ENCODE data around the gene HOXA1.

DNA sequence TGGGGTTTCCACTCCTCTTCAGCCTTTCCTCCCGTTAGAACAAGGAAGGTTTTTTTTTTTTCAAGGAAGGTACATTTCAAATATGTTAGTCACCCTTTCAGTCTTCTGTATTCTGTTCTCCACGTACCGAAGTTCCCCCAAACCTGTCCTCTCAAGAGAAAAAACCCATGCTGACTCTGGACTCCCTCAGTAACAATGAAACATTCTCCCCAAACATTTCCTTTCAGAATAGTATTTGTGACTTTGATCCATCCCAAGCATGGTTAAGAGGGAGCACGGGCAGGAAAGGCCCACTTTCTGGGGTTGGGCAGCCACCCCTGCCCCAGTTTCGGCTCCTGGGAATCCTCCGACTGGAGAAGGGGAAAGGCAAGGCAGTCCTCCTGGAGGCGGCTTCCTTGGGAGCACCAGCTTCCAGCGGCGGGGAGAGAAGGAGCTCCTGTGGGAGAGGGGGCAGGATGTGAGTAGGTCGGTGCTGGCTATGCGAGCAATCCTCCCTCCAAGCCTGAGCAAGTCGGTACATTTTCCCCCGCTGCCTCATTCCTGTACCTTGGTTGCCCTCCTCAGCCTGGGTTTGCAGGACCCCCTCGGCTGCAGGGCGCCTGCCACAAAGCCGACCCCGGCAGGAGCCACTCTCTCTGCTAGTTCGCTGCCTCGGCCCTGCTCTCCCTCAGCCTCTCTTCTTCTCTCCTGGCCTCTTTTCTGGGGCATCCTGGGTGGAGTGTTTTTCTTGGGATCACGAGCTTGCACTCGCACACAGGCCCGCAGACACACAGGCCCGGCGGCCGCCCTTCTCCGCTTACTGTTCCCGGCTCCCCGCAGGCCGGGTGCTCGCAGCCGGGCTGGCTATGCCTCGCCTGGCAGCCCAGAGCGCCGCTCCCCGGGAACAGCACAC lies 2.1 kb upstream of the HOXA1 start:
- TF ChIP-seq, protein P1, sequence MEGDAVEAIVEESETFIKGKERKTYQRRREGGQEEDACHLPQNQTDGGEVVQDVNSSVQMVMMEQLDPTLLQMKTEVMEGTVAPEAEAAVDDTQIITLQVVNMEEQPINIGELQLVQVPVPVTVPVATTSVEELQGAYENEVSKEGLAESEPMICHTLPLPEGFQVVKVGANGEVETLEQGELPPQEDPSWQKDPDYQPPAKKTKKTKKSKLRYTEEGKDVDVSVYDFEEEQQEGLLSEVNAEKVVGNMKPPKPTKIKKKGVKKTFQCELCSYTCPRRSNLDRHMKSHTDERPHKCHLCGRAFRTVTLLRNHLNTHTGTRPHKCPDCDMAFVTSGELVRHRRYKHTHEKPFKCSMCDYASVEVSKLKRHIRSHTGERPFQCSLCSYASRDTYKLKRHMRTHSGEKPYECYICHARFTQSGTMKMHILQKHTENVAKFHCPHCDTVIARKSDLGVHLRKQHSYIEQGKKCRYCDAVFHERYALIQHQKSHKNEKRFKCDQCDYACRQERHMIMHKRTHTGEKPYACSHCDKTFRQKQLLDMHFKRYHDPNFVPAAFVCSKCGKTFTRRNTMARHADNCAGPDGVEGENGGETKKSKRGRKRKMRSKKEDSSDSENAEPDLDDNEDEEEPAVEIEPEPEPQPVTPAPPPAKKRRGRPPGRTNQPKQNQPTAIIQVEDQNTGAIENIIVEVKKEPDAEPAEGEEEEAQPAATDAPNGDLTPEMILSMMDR (IDR thresholded peaks at IDR 0.05; ENCODE audit: insufficient read depth, low read length) = no peak
- TF ChIP-seq POLR2AphosphoS5 (IDR thresholded peaks at IDR 0.05; ENCODE audit: low read depth) (no peak), GABPA (IDR thresholded peaks at IDR 0.05; ENCODE audit: low read depth) (no peak), SPI1 (IDR thresholded peaks at IDR 0.05; ENCODE audit: borderline replicate concordance, low read depth) (no peak)
- TF ChIP-seq, protein P2, sequence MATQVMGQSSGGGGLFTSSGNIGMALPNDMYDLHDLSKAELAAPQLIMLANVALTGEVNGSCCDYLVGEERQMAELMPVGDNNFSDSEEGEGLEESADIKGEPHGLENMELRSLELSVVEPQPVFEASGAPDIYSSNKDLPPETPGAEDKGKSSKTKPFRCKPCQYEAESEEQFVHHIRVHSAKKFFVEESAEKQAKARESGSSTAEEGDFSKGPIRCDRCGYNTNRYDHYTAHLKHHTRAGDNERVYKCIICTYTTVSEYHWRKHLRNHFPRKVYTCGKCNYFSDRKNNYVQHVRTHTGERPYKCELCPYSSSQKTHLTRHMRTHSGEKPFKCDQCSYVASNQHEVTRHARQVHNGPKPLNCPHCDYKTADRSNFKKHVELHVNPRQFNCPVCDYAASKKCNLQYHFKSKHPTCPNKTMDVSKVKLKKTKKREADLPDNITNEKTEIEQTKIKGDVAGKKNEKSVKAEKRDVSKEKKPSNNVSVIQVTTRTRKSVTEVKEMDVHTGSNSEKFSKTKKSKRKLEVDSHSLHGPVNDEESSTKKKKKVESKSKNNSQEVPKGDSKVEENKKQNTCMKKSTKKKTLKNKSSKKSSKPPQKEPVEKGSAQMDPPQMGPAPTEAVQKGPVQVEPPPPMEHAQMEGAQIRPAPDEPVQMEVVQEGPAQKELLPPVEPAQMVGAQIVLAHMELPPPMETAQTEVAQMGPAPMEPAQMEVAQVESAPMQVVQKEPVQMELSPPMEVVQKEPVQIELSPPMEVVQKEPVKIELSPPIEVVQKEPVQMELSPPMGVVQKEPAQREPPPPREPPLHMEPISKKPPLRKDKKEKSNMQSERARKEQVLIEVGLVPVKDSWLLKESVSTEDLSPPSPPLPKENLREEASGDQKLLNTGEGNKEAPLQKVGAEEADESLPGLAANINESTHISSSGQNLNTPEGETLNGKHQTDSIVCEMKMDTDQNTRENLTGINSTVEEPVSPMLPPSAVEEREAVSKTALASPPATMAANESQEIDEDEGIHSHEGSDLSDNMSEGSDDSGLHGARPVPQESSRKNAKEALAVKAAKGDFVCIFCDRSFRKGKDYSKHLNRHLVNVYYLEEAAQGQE (IDR thresholded peaks at IDR 0.05; ENCODE audit: insufficient replicate concordance, low read depth) = no peak

All from HL-60 (cell line).